ENCODE results near the gene ZBED5.

The ZBED5 gene

GRCh38 chr11:10898763-10899025, 40.8 kb upstream of the ZBED5 start:
- Mint-ChIP-seq H3K4me1 (peaks cover 69% of the 10 kb centered on the region), H3K4me3 (no peak overlapping the region), H3K27me3 (ENCODE audit: low read depth) (no peaks in the 10 kb centered on the region), H3K27ac (peak overlapping the region in 2 of 3 experiments; percentile 85 to 96), H3K36me3 (ENCODE audit: low read depth) (no peaks in the 10 kb centered on the region), H3K9me3 (no peaks in the 10 kb centered on the region)
- no peak for TF ChIP-seq CTCF (IDR thresholded peaks at IDR 0.05; ENCODE audit: unreplicated experiment in 3 of 3)

- Mint-ChIP-seq H3K36me3 (ENCODE audit: low read depth) (no peaks in the 10 kb centered on the region), H3K9me3 (no peaks in the 10 kb centered on the region), H3K27me3 (ENCODE audit: low read depth) (no peaks in the 10 kb centered on the region), H3K4me3 (peak overlapping the region in 2 of 3 experiments; percentile 4 to 51), H3K4me1 (peaks cover 69% of the 10 kb centered on the region), H3K27ac (peak overlapping the region; percentile 79 to 96 (median 85))
- no peak for TF ChIP-seq CTCF (IDR thresholded peaks at IDR 0.05; ENCODE audit: unreplicated experiment in 3 of 3)
Measured at GRCh38 chr11:10898003-10898762, 40.3 kb upstream of the ZBED5 start.

GRCh38 chr11:10897150-10897549, 39.3 kb upstream of the ZBED5 start:
- Mint-ChIP-seq H3K4me1 (peaks cover 62% of the 10 kb centered on the region), H3K27ac (peak overlapping the region in 1 of 3 experiments; percentile 85), H3K36me3 (ENCODE audit: low read depth) (no peaks in the 10 kb centered on the region), H3K9me3 (no peaks in the 10 kb centered on the region), H3K4me3 (no peak overlapping the region), H3K27me3 (ENCODE audit: low read depth) (no peaks in the 10 kb centered on the region)
- TF ChIP-seq CTCF (IDR thresholded peaks at IDR 0.05; ENCODE audit: unreplicated experiment in 3 of 3), result no peak

GRCh38 chr11:10896493-10896892, 38.6 kb upstream of the ZBED5 start:
- no peaks in the 10 kb centered on the region for H3K9me3 Mint-ChIP-seq
- no peaks in the 10 kb centered on the region for H3K36me3 Mint-ChIP-seq (ENCODE audit: low read depth)

GRCh38 chr11:10895285-10895684, 37.4 kb upstream of the ZBED5 start:
- no peak for TF ChIP-seq CTCF (IDR thresholded peaks at IDR 0.05; ENCODE audit: unreplicated experiment in 3 of 3)
- Mint-ChIP-seq H3K9me3 (peaks cover 6% of the 10 kb centered on the region), H3K4me1 (peaks cover 43% of the 10 kb centered on the region), H3K4me3 (no peak overlapping the region), H3K36me3 (ENCODE audit: low read depth) (no peaks in the 10 kb centered on the region), H3K27ac (no peak overlapping the region), H3K27me3 (ENCODE audit: low read depth) (no peaks in the 10 kb centered on the region)

More at GRCh38 chr11:10896493-10896892, 38.6 kb upstream of the ZBED5 start:
- H3K27me3 Mint-ChIP-seq (ENCODE audit: low read depth), result no peaks in the 10 kb centered on the region
- peaks cover 56% of the 10 kb centered on the region for H3K4me1 Mint-ChIP-seq
- TF ChIP-seq CTCF (IDR thresholded peaks at IDR 0.05; ENCODE audit: unreplicated experiment in 3 of 3), result no peak
- H3K27ac Mint-ChIP-seq, result peak overlapping the region in 2 of 3 experiments; percentile 1 to 49
- H3K4me3 Mint-ChIP-seq, result no peak overlapping the region

- Mint-ChIP-seq H3K27ac (no peak overlapping the region), H3K4me1 (peaks cover 37% of the 10 kb centered on the region), H3K4me3 (no peak overlapping the region), H3K27me3 (ENCODE audit: low read depth) (no peaks in the 10 kb centered on the region), H3K36me3 (ENCODE audit: low read depth) (no peaks in the 10 kb centered on the region), H3K9me3 (peaks cover 10% of the 10 kb centered on the region)
- no peak for TF ChIP-seq CTCF (IDR thresholded peaks at IDR 0.05; ENCODE audit: unreplicated experiment in 3 of 3)
Measured at GRCh38 chr11:10894666-10895065, 36.8 kb upstream of the ZBED5 start.
